ENCODE results near the gene PTGER3. TPM values are rescaled to one million over a fixed set of nuclear protein-coding genes. Genes with fewer than 3 reads are reported as not detected.

Gene PTGER3
- total RNA-seq, 6 donors from 2014 or later, result 0.44 to 4.9 (median 1.4) TPM; not detected in 1

GRCh38 chr1:70977041-70977440, 70.6 kb downstream of the PTGER3 start:
- Histone ChIP-seq H3K27me3 (no peaks in the 10 kb centered on the region), H3K27ac (no peak overlapping the region), H3K36me3 (no peaks in the 10 kb centered on the region), H3K4me3 (no peak overlapping the region), H3K9me3 (no peaks in the 10 kb centered on the region), H3K4me1 (peaks cover 0 to 7% (median 5%) of the 10 kb centered on the region in 4 donors)
- 68 to 81% methylated on average over 4 of the region's 4 CpGs for WGBS, 2 donors
- DNase-seq, result no peak
- TF ChIP-seq POLR2A (IDR thresholded peaks at IDR 0.05) (no peak), POLR2AphosphoS5 (IDR thresholded peaks at IDR 0.05) (no peak), EP300 (IDR thresholded peaks at IDR 0.05) (no peak), CTCF (IDR thresholded peaks at IDR 0.05) (no peak)
- ATAC-seq (ENCODE audit: low FRiP score in 2 of 2), result no peak

GRCh38 chr1:70973754-70974153, 73.9 kb downstream of the PTGER3 start:
- TF ChIP-seq POLR2AphosphoS5 (IDR thresholded peaks at IDR 0.05), result no peak
- TF ChIP-seq EP300 (IDR thresholded peaks at IDR 0.05), result no peak
- TF ChIP-seq CTCF (IDR thresholded peaks at IDR 0.05), result no peak
- no peak for TF ChIP-seq POLR2A (IDR thresholded peaks at IDR 0.05)
- DNase-seq (no peak), ATAC-seq (ENCODE audit: low FRiP score in 2 of 2) (no peak)
- Histone ChIP-seq H3K36me3 (no peaks in the 10 kb centered on the region), H3K27ac (no peak overlapping the region), H3K9me3 (no peaks in the 10 kb centered on the region), H3K27me3 (no peaks in the 10 kb centered on the region), H3K4me1 (no peaks in the 10 kb centered on the region), H3K4me3 (no peak overlapping the region)
- WGBS, 2 donors, result 81 to 94% methylated on average over 3 of the region's 3 CpGs

- 86 to 92% methylated on average over 4 of the region's 4 CpGs for WGBS, 2 donors
- TF ChIP-seq POLR2AphosphoS5 (IDR thresholded peaks at IDR 0.05), result no peak
- no peak for TF ChIP-seq CTCF (IDR thresholded peaks at IDR 0.05)
- no peak for TF ChIP-seq EP300 (IDR thresholded peaks at IDR 0.05)
- no peak for TF ChIP-seq POLR2A (IDR thresholded peaks at IDR 0.05)
- H3K4me1 ChIP-seq, result no peaks in the 10 kb centered on the region
These were observed 77.2 kb downstream of the PTGER3 start for GRCh38 chr1:70970407-70970806.

GRCh38 chr1:70966018-70966638, 81.5 kb downstream of the PTGER3 start:
- DNase-seq (no peak), ATAC-seq (ENCODE audit: low FRiP score in 2 of 2) (no peak)
- Histone ChIP-seq H3K9me3 (no peaks in the 10 kb centered on the region), H3K36me3 (no peaks in the 10 kb centered on the region), H3K4me3 (no peak overlapping the region), H3K27me3 (no peaks in the 10 kb centered on the region), H3K4me1 (no peaks in the 10 kb centered on the region), H3K27ac (no peak overlapping the region)
- WGBS, 2 donors, result 43 to 47% methylated on average over 2 of the region's 2 CpGs
- TF ChIP-seq EP300 (IDR thresholded peaks at IDR 0.05) (no peak), CTCF (IDR thresholded peaks at IDR 0.05) (peak in 1 of 6 experiments; percentile 29)

More at GRCh38 chr1:70970407-70970806, 77.2 kb downstream of the PTGER3 start:
- ATAC-seq (ENCODE audit: low FRiP score in 2 of 2), result no peak
- no peak for DNase-seq
- no peaks in the 10 kb centered on the region for H3K36me3 ChIP-seq
- no peaks in the 10 kb centered on the region for H3K9me3 ChIP-seq
- no peak overlapping the region for H3K27ac ChIP-seq
- H3K27me3 ChIP-seq, result no peaks in the 10 kb centered on the region
- no peak overlapping the region for H3K4me3 ChIP-seq

- Histone ChIP-seq H3K27ac (no peak overlapping the region), H3K4me3 (no peak overlapping the region), H3K4me1 (no peaks in the 10 kb centered on the region), H3K36me3 (no peaks in the 10 kb centered on the region), H3K9me3 (no peaks in the 10 kb centered on the region), H3K27me3 (no peaks in the 10 kb centered on the region)
- WGBS, 2 donors, result 67 to 86% methylated on average over 2 to 3 of the region's 6 CpGs
- ATAC-seq (ENCODE audit: low FRiP score in 2 of 2) (no peak), DNase-seq (peak in 1 of 2 donors; percentile 32)
- TF ChIP-seq POLR2AphosphoS5 (IDR thresholded peaks at IDR 0.05) (no peak), POLR2A (IDR thresholded peaks at IDR 0.05) (no peak), EP300 (IDR thresholded peaks at IDR 0.05) (no peak), CTCF (IDR thresholded peaks at IDR 0.05) (no peak)
These were observed 84.2 kb downstream of the PTGER3 start for GRCh38 chr1:70963374-70963773.

All from upper lobe of left lung (tissue), 6 donors.